Trophoblast cell (in vitro differentiated cells and primary cell): Measurements from ENCODE around the gene LRTM2.

ENCODE experiments used
- DNase-seq, 2 donors: peaks; one replicate each; pipeline ENCODE4 v3.0.0-alpha.2; 2016
- H2AFZ ChIP-seq: 2 replicates; pipeline ENCODE4 v1.6.1; 2013; ENCODE audit warnings: low read length, moderate library complexity, mild to moderate bottlenecking; ENCODE audit not compliant: insufficient read depth, poor library complexity
- H2AK5ac ChIP-seq: 2 replicates; pipeline ENCODE4 v1.6.1; 2013; ENCODE audit warnings: mild to moderate bottlenecking, low read length
- H2BK120ac ChIP-seq: 2 replicates; pipeline ENCODE4 v1.6.1; 2013; ENCODE audit warnings: low read length, mild to moderate bottlenecking, moderate library complexity; ENCODE audit not compliant: insufficient read depth, poor library complexity
- H2BK12ac ChIP-seq: 2 replicates; pipeline ENCODE4 v1.6.1; 2013; ENCODE audit warnings: mild to moderate bottlenecking, low read length, moderate library complexity
- H2BK5ac ChIP-seq: 2 replicates; pipeline ENCODE4 v1.6.1; 2013; ENCODE audit warnings: low read length, low read depth, moderate library complexity, mild to moderate bottlenecking; ENCODE audit not compliant: poor library complexity
- H3K14ac ChIP-seq: 2 replicates; pipeline ENCODE4 v1.6.1; 2013; ENCODE audit warnings: mild to moderate bottlenecking, low read length
- H3K18ac ChIP-seq: 2 replicates; pipeline ENCODE4 v1.6.1; 2013; ENCODE audit warnings: mild to moderate bottlenecking, low read length
- H3K23ac ChIP-seq: 2 replicates; pipeline ENCODE4 v1.6.1; 2013; ENCODE audit warnings: low read length
- H3K27ac ChIP-seq: 2 replicates; pipeline ENCODE4 v1.5.1; 2013; ENCODE audit warnings: low read depth, mild to moderate bottlenecking, inconsistent platforms, low read length, moderate library complexity
- H3K27me3 ChIP-seq: 2 replicates; pipeline ENCODE4 v1.6.1; 2013; ENCODE audit warnings: inconsistent platforms, mild to moderate bottlenecking, low read length, moderate library complexity; ENCODE audit not compliant: insufficient read depth
- H3K36me3 ChIP-seq, 2 experiments: 1 replicate in 1 of 2; 2 replicates in 1 of 2; pipeline ENCODE4 v1.6.1; 2013; ENCODE audit warnings: low read length in 2 of 2, mild to moderate bottlenecking in 2 of 2, moderate library complexity in 1 of 2; ENCODE audit not compliant: insufficient read depth in 2 of 2, control insufficient read depth in 1 of 2
- H3K4ac ChIP-seq: 2 replicates; pipeline ENCODE4 v1.6.1; 2013; ENCODE audit warnings: low read depth, mild to moderate bottlenecking, low read length, moderate library complexity
- H3K4me1 ChIP-seq, 2 experiments: 1 replicate in 1 of 2; 2 replicates in 1 of 2; pipeline ENCODE4 v1.6.1; 2013; ENCODE audit warnings: low read length in 2 of 2, mild to moderate bottlenecking in 2 of 2, moderate library complexity in 1 of 2; ENCODE audit not compliant: insufficient read depth in 2 of 2, control insufficient read depth in 1 of 2
- H3K4me2 ChIP-seq: 2 replicates; pipeline ENCODE4 v1.6.1; 2013; ENCODE audit warnings: inconsistent platforms, mild to moderate bottlenecking, low read length, moderate library complexity
- H3K4me3 ChIP-seq: 2 replicates; pipeline ENCODE4 v1.5.1; 2013; ENCODE audit warnings: mild to moderate bottlenecking, low read depth, low read length, inconsistent platforms
- H3K79me1 ChIP-seq: one replicate; pipeline ENCODE4 v1.6.1; 2013; ENCODE audit warnings: low read length
- H3K79me2 ChIP-seq: 2 replicates; pipeline ENCODE4 v1.6.1; 2013; ENCODE audit warnings: low read length, mild to moderate bottlenecking; ENCODE audit not compliant: control insufficient read depth, insufficient read depth, poor library complexity
- H3K9ac ChIP-seq: 2 replicates; pipeline ENCODE4 v1.6.1; 2013; ENCODE audit warnings: mild to moderate bottlenecking, low read length
- H3K9me3 ChIP-seq: 2 replicates; pipeline ENCODE4 v1.6.1; 2013; ENCODE audit warnings: low read depth, mild to moderate bottlenecking, control low read depth, inconsistent platforms, low read length; ENCODE audit not compliant: insufficient read depth
- H4K12ac ChIP-seq: 2 replicates; pipeline ENCODE4 v1.6.1; 2013; ENCODE audit warnings: low read depth, mild to moderate bottlenecking, low read length, moderate library complexity
- H4K8ac ChIP-seq: 2 replicates; pipeline ENCODE4 v1.6.1; 2013; ENCODE audit warnings: low read depth, mild to moderate bottlenecking, low read length, moderate library complexity
- H4K91ac ChIP-seq: one replicate; pipeline ENCODE4 v1.6.1; 2013; ENCODE audit warnings: low read depth, mild to moderate bottlenecking, low read length, moderate library complexity
- WGBS: extraction: QIAGEN DNeasy Blood & Tissue Kit; methylation state at CpG from one replicate; pipeline ENCODE4 v1.1.7; 2013; ENCODE audit warnings: missing lambda C conversion rate; ENCODE audit not compliant: insufficient read length, insufficient coverage; ENCODE audit errors: extremely low coverage; 5-methylcytosine and 5-hydroxymethylcytosine counted together

LRTM2 gene

GRCh38 chr12:1796515-1797010 is 23.8 kb upstream of the LRTM2 start:
- peak overlapping the region; percentile 27 for H2AK5ac ChIP-seq
- no peaks in the 10 kb centered on the region for H3K79me2 ChIP-seq
- H3K9ac ChIP-seq = peak overlapping the region; percentile 6
- H2BK120ac ChIP-seq = no peak overlapping the region
- no peak overlapping the region for H2BK12ac ChIP-seq
- WGBS = no CpG with 5 or more reads among the region's 43 CpGs
- no peak overlapping the region for H2BK5ac ChIP-seq
- no peaks in the 10 kb centered on the region for H3K27me3 ChIP-seq
- H4K8ac ChIP-seq = peak overlapping the region; percentile 80
- no peaks in the 10 kb centered on the region for H3K9me3 ChIP-seq
- no peak overlapping the region for H3K27ac ChIP-seq
- H3K23ac ChIP-seq = no peak overlapping the region
- peak overlapping the region; percentile 10 for H4K91ac ChIP-seq
- peak overlapping the region; percentile 9 for H4K12ac ChIP-seq
- H3K36me3 ChIP-seq = no peaks in the 10 kb centered on the region
- H3K4me2 ChIP-seq = peak overlapping the region; percentile 64
- no peak overlapping the region for H3K4ac ChIP-seq
- peak overlapping the region; percentile 66 for H2AFZ ChIP-seq
- peak overlapping the region; percentile 68 for H3K4me3 ChIP-seq
- no peak overlapping the region for H3K18ac ChIP-seq
- peaks cover 5 to 6% of the 10 kb centered on the region in 2 experiments for H3K4me1 ChIP-seq
- H3K14ac ChIP-seq = peak overlapping the region; percentile 59
- no peaks in the 10 kb centered on the region for H3K79me1 ChIP-seq
- DNase-seq = no peak

- H3K4ac ChIP-seq = no peak overlapping the region
- H3K14ac ChIP-seq = peak overlapping the region; percentile 59
- H3K36me3 ChIP-seq = no peaks in the 10 kb centered on the region
- H3K4me1 ChIP-seq = peaks cover 5 to 6% of the 10 kb centered on the region in 2 experiments
- H2BK5ac ChIP-seq = no peak overlapping the region
- H3K79me2 ChIP-seq = no peaks in the 10 kb centered on the region
- H3K4me2 ChIP-seq = peak overlapping the region; percentile 64
- peak overlapping the region; percentile 41 for H3K9ac ChIP-seq
- H4K12ac ChIP-seq = peak overlapping the region; percentile 43
- H3K23ac ChIP-seq = no peak overlapping the region
- DNase-seq = no peak
- no peaks in the 10 kb centered on the region for H3K79me1 ChIP-seq
- H4K8ac ChIP-seq = peak overlapping the region; percentile 72
- no peak overlapping the region for H2BK12ac ChIP-seq
- H3K27me3 ChIP-seq = no peaks in the 10 kb centered on the region
- H3K27ac ChIP-seq = no peak overlapping the region
- no peaks in the 10 kb centered on the region for H3K9me3 ChIP-seq
- no peak overlapping the region for H3K18ac ChIP-seq
- H2BK120ac ChIP-seq = no peak overlapping the region
- H2AK5ac ChIP-seq = no peak overlapping the region
- H3K4me3 ChIP-seq = peak overlapping the region; percentile 68
- H4K91ac ChIP-seq = peak overlapping the region; percentile 39
- WGBS = no CpG with 5 or more reads among the region's 71 CpGs
- H2AFZ ChIP-seq = peak overlapping the region; percentile 66
These were observed 23.1 kb upstream of the LRTM2 start for GRCh38 chr12:1797011-1797901.

- Histone ChIP-seq H3K18ac (no peak overlapping the region), H3K14ac (no peak overlapping the region), H4K8ac (no peak overlapping the region), H3K4me3 (no peak overlapping the region), H3K4ac (no peak overlapping the region), H3K9me3 (no peaks in the 10 kb centered on the region), H3K27me3 (no peaks in the 10 kb centered on the region), H3K27ac (no peak overlapping the region), H4K91ac (no peak overlapping the region), H4K12ac (no peak overlapping the region), H3K23ac (no peak overlapping the region), H3K79me1 (no peaks in the 10 kb centered on the region), H3K36me3 (no peaks in the 10 kb centered on the region), H3K4me1 (peaks cover 5 to 6% of the 10 kb centered on the region in 2 experiments), H3K79me2 (no peaks in the 10 kb centered on the region), H2BK120ac (no peak overlapping the region), H2BK5ac (no peak overlapping the region), H3K4me2 (no peak overlapping the region), H3K9ac (no peak overlapping the region), H2AK5ac (no peak overlapping the region), H2BK12ac (no peak overlapping the region), H2AFZ (no peak overlapping the region)
- no CpG with 5 or more reads among the region's 22 CpGs for WGBS
- no peak for DNase-seq
These were observed 22.2 kb upstream of the LRTM2 start for GRCh38 chr12:1797991-1798640.

- no peak overlapping the region for H4K91ac ChIP-seq
- DNase-seq = no peak
- H3K36me3 ChIP-seq = no peaks in the 10 kb centered on the region
- no peaks in the 10 kb centered on the region for H3K27me3 ChIP-seq
- no CpG with 5 or more reads among the region's 6 CpGs for WGBS
- no peak overlapping the region for H2BK5ac ChIP-seq
- no peak overlapping the region for H3K27ac ChIP-seq
- H3K23ac ChIP-seq = no peak overlapping the region
- no peak overlapping the region for H2BK12ac ChIP-seq
- no peaks in the 10 kb centered on the region for H3K79me2 ChIP-seq
- H3K79me1 ChIP-seq = no peaks in the 10 kb centered on the region
- no peak overlapping the region for H3K4ac ChIP-seq
- H4K8ac ChIP-seq = no peak overlapping the region
- H3K4me2 ChIP-seq = no peak overlapping the region
- no peak overlapping the region for H2AFZ ChIP-seq
- no peak overlapping the region for H2AK5ac ChIP-seq
- H3K9ac ChIP-seq = no peak overlapping the region
- no peak overlapping the region for H3K18ac ChIP-seq
- H3K4me3 ChIP-seq = no peak overlapping the region
- peaks cover 5 to 6% of the 10 kb centered on the region in 2 experiments for H3K4me1 ChIP-seq
- H2BK120ac ChIP-seq = no peak overlapping the region
- H3K9me3 ChIP-seq = no peaks in the 10 kb centered on the region
- no peak overlapping the region for H4K12ac ChIP-seq
- no peak overlapping the region for H3K14ac ChIP-seq
These were observed 21.7 kb upstream of the LRTM2 start for GRCh38 chr12:1798641-1799020.
